ENCODE results near the gene KCTD17.

DNA sequence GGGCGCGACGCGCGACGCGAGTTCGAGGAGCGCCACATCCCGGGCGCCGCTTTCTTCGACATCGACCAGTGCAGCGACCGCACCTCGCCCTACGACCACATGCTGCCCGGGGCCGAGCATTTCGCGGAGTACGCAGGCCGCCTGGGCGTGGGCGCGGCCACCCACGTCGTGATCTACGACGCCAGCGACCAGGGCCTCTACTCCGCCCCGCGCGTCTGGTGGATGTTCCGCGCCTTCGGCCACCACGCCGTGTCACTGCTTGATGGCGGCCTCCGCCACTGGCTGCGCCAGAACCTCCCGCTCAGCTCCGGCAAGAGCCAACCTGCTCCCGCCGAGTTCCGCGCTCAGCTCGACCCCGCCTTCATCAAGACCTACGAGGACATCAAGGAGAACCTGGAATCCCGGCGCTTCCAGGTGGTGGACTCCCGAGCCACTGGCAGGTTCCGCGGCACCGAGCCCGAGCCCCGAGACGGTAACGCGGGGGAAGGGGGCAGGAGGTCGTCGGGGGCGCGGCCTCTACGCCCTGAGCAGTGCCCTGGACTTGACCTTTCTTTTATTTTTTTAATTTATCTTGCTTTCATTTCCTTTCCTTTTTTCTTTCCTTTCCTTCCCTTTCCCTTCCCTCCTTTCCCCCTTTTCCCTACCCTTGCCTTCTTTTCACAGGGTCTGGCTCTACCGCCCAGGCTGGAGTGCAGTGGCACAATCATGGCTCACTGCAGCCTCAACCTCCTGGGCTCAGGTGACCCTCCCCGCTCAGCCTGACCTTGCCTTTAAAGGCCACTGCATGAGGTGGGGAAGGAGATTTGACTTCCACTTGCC lies 27.0 kb upstream of the KCTD17 start:
- TF ChIP-seq GATA3 (IDR thresholded peaks at IDR 0.05; ENCODE audit: low read depth, low read length) (no peak), GATA2 (IDR thresholded peaks at IDR 0.05; ENCODE audit: low read depth, low read length) (no peak)

All from SH-SY5Y (cell line).